ENCODE measurements around the gene KLRC2.

DNA sequence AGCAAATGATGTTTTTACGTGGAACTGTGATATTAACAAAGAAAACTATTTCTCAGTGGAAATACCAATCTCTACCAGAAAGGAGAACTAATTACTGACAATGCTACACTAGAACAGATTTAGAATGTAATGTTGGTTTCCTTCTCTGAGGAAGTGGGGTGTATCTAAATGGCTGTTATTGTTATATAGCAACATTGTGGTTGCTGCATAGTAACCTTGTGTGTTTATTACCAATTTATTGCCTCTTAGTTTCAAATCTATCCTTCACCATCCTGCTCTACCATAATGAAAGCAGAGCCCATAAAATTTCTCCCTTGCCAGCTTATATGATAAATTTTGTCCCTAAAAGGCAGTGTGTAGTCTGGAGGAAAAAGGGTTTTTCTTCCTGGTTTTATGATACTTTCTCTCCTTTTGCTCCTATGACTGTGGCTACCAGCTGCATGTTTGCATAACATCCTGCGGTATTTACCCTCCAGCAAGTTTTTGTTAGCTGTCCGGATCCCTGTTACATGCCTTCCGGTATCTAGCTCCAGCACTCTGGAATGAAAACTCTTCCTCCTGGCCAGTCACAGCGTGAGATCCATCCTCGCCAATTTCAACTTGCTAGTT is 40.3 kb downstream of the KLRC2 start:
- TF ChIP-seq, protein P1, sequence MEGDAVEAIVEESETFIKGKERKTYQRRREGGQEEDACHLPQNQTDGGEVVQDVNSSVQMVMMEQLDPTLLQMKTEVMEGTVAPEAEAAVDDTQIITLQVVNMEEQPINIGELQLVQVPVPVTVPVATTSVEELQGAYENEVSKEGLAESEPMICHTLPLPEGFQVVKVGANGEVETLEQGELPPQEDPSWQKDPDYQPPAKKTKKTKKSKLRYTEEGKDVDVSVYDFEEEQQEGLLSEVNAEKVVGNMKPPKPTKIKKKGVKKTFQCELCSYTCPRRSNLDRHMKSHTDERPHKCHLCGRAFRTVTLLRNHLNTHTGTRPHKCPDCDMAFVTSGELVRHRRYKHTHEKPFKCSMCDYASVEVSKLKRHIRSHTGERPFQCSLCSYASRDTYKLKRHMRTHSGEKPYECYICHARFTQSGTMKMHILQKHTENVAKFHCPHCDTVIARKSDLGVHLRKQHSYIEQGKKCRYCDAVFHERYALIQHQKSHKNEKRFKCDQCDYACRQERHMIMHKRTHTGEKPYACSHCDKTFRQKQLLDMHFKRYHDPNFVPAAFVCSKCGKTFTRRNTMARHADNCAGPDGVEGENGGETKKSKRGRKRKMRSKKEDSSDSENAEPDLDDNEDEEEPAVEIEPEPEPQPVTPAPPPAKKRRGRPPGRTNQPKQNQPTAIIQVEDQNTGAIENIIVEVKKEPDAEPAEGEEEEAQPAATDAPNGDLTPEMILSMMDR (IDR thresholded peaks at IDR 0.05) = no peak
- TF ChIP-seq POLR2AphosphoS5 (IDR thresholded peaks at IDR 0.05) (peak in 2 of 3 donors; percentile 33 to 67), POLR2A (IDR thresholded peaks at IDR 0.05) (peak in 1 of 4 donors; percentile 6), EP300 (IDR thresholded peaks at IDR 0.05) (no peak)
